ENCODE results near the gene KCND2.

The KCND2 gene

DNA sequence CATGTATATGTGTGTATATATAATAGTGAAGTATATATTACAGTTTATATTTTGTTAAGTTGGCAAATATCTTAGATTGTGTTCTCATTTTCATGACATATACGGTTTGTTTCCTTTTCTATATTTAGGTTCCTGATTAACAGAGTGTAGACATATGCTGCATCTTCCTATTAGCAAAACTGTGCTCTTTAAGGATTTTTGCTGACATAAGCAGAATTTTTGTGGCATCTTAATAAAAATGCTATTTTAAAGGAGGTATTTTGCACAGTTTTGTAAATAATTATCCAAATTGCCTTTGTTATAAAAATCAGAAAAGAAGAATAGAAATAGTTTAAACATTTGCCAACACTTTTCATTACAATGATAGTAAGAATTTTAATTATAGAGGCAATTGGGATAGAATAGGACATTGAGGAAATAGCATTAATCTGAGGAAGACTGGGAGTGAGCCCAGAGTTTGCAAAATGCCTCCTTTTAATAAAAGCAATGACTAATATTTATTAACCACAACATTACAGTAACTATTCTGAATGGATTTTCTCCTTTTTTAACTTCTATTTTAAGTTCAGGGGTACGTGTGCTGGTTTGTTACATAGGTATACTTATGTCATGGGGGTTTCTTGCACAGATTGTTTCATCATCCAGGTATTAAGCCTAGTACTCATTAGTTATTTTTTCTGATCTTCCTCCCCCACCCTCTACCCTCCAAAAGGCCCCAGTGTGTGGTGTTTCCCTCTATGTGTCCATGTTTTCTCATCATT, 38.2 kb downstream of the KCND2 start:
- no peak for DNase-seq

- DNase-seq, result no peak
Measured at GRCh38 chr7:120320218-120320961, 47.4 kb downstream of the KCND2 start.

- no peak for DNase-seq
Measured at GRCh38 chr7:120327054-120327453, 54.1 kb downstream of the KCND2 start.

DNA sequence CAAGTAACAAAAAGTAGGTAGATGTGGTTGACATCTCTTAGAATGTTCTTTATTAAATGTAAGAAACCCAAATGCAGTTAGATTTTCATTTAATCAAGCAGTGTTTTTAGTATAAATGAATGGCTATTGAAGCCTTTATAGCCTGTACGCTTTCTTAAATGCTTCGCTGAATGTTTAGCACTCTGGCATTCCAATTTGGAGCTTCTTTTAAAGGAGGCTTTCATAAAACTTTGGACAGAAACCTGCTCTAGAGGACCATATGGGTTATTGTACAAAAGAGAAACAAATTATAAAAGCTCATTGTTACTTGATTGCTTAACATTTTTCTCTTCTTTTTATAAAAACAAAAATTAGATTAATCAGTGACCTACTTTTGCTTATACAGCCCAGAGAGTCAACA, 59.5 kb downstream of the KCND2 start:
- DNase-seq, result no peak

- DNase-seq, result no peak
Measured at GRCh38 chr7:120334475-120334874, 61.5 kb downstream of the KCND2 start.

- DNase-seq, result no peak
Measured at GRCh38 chr7:120337308-120337907, 64.4 kb downstream of the KCND2 start.

DNA sequence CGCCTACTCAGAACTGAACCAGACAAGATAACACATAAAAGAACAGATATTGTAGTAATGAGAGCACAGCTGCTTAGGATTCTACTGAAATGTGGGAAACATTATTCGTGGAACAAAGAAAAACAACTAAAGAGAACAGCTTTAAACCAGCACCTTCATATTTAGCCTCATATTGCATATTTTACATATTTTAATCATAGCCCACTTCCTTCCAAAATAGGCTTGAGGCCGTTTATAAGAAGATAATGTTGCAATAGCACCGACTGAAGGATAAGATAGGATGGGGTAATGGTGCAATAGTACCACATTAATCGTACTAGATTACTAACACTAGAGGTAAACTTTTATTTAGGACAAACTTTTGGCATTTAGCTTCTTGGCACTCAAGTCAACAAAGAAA, 71.3 kb downstream of the KCND2 start:
- DNase-seq, result no peak

- DNase-seq, result no peak
Measured at GRCh38 chr7:120353171-120353570, 80.2 kb downstream of the KCND2 start.

DNA sequence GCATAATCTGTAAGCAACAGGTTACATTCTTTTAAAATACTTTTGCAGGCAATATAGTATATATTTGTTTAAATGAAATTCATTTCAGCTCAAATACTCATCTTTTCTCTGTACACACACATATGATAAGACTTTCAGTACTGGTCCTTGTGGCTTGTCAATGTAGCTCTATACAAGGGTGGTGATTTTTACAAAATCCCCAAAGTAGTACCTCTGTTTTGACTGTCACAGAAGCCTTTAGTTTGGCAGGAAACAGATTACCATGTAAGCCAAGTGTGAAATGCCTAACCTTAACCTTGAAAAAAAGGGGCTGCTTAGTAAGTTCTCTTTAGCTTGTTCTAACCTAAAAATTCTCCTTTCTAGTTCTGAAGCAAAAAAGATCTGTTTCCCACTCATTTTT, 87.9 kb downstream of the KCND2 start:
- DNase-seq, result no peak

DNA sequence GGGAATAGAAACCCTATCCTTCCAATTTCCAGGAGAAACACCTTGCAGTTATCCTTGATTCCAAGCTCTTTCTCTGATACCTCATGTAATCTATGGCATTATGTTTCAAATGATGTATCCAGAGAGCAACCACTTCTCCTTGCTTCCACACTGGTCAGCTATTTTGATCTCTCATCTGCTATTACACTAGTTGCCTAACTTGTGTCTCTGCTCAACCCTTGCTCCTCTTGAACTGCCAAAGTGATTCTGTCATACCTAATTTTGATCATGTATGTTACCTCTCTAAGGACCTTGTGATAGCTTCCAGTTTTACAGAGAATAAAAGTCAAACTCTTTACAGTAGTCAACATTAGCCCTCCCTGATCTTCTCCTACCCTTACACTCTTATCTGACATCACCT, 90.4 kb downstream of the KCND2 start:
- DNase-seq, result no peak

DNA sequence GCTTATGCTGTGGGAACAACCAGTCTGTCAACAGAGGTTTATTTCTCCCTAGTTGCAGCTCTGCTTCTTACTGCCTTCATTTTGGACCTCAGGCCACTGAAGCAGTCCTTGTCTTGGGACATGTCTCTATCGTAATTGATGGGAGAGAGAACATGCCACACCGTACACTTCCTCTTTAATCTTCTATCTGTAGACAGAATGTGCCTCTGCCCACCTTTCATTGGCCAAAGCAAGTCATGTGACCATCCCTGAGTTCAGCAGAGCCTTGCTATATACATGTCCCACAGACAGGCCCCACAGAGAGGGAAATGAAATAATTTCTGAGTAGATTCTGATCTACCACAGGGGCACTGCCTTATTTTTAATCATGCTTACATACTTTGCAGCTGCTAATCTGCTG, 98.0 kb downstream of the KCND2 start:
- DNase-seq, result no peak

GRCh38 chr7:120373174-120373573, 100.2 kb downstream of the KCND2 start:
- no peak for DNase-seq

DNA sequence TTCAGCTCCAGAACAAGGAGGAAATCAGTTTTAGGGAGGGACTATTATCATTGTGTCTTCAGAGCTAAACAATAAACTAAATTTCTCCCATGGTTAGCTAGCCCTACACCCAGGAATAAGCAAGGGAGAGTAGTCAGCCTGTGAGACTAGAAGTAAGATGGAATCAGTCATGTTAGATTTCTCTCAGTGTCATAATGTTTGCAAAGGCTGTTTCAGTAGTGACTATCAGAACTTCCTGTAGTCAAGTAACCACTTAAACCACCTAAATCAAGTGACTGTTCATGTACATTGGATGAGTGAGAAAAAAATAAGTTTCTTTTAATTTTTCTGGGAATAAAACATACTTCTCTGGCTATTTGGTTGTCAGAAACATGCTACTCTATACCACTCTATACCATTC, 121.6 kb downstream of the KCND2 start:
- no peak for DNase-seq

DNA sequence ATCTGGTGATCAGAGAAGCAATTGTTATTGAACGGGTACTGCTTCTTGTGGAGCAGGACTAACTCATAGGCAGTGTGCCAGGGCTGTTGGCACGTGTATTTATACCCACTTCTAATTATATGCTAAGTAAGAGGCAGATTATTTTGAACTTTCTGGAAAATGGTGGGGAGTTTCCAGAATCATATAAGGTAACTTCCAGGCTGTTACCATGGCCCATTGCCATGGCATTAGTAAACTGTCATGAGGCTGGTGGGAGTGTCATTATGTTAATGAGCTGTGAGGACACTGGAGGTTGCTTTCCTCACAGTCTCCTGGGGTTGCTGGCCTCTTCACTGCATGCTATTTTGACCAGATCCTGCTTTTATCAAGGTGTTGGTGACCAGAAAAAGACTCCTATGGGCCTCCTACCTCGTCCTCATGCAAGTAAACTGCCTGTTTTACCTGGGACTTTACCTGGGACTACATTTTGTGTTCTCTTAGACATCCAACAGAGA, 122.6 kb downstream of the KCND2 start:
- no peak for DNase-seq

GRCh38 chr7:120398284-120399000, 125.5 kb downstream of the KCND2 start:
- DNase-seq, result no peak

DNA sequence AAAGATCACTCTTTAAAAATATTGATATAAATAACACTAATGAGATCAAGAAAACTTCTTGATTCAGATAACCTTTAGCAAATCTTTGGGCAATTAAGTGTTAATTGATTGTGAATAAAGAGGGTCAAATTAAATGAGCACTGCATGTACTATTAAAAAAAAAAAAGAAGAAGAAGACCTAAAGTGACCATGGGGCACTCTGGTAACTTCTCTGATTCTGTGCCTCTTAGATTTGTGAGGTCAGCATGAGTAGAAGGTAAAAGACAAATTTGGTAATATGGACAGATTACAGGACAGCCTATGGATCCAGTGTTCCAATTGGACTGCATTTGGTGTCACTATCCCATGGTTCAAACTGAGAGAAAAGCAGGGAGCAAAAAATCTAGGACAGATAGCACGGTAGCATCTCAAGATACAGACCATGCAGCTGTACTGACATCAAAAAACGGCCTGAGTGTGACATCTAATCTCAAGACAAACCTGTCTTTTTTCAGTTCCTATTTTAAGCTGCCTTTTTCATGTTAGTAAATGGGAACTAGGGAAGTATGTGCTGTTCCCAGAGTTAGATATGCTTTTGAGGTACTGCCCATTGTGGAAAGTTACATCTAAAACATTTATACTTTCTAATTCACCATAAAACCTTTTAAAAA, 128.0 kb downstream of the KCND2 start:
- DNase-seq, result no peak

DNA sequence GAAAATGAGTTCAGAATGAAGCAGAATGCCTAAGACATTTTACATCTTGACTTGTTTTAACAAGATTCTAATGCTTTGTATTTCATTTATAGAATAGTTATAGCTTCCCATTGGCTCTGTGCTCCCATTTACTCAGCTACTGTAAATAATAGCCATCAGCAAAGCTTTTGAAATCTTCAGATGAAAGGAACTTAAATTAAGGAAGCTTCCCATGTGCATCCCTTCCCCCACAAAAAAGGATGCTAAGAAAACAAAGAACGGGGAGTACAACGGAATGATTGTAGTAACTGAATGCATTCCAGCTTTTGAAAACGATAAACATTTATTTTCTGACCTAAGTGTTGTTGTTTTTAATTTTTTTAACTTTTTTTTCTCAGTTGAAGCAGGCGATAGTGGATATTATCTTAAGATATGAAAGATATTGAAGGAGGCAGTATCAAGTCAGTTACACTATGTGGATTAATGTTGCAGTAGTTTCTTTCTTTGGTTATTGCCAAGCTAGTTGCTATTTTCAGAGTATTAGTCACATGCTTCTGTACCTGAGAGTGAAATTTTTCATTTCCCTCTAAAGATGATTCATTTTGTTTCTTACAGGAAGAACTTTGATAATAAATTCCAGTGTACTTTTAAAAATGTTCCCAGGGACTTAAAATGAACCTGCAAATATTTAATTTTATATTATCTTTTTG, 129.2 kb downstream of the KCND2 start:
- no peak for DNase-seq

- no peak for DNase-seq
Measured at GRCh38 chr7:120402801-120403200, 129.8 kb downstream of the KCND2 start.

DNA sequence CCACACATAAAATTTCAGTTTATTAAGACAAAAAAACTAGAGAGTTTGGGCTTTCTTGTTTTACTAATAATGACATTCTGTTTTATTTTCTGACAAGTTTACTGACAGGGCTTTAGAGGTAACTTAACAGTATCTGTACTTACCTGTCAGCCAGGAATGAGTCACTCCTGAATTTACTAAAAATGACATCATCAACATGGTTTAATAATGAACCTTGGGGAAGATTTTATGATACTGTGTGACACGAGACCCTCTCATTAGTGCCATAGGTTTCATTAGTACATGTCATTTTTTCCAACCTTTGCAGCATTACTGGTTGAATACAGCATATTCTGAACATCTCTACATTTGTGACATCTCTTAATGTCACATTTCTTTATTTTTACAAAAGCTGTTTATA, 131.1 kb downstream of the KCND2 start:
- no peak for DNase-seq

DNA sequence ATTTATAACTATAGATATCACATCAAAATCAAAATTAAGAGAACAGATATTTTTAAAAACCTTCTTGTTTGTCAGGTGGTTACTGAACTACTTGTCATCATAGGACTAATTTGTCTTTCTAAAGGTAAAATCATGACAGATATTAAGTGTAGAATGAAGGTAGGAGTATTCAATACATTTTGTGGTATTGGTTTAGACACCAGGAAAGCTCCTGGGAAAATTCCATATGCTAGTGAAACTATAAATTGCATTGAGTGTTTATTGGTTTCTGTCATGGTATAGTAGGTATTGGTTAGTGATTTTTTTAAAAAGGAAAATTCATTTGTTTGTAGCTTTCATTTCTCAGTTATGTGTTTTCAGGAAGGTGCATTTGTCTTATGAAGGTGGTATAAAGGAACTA, 132.7 kb downstream of the KCND2 start:
- no peak for DNase-seq

GRCh38 chr7:120407010-120407409, 134.0 kb downstream of the KCND2 start:
- DNase-seq, result no peak
